ENCODE measurements around the gene NCAM2. TPM values are rescaled to one million over a fixed set of nuclear protein-coding genes. Genes with fewer than 3 reads are reported as not detected.

The NCAM2 gene
- total and polyA plus RNA-seq, 4 donors: 0.45 to 11.7 (median 5.8) TPM

DNA sequence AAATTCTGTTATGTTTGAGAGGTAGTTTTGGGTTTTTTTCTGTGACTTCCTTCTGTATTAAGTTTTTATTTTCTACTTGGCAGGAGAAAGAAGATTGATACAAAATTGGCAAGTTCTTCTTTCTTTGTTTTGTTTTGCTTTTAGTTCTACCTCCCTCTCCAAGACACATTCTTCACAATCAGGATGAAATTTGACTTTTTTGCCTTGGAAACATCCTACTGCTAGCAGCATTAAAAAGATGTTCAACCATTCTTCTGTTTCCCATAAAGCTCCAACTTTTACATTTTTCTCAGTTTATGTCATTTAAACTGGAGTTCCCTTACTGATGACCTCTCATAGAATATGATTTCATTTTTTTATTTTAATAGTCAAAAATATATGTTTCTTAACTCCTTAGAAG lies 234.8 kb downstream of the NCAM2 start:
- Histone ChIP-seq H3K27me3 (ENCODE audit: control insufficient read depth in 3 of 3, insufficient read depth in 3 of 3, low read length in 2 of 3) (no peaks in the 10 kb centered on the region), H3K27ac (ENCODE audit: low read depth in 1 of 2, low read length in 1 of 2) (no peak overlapping the region), H3K9ac (ENCODE audit: insufficient read depth in 1 of 2, low read length in 2 of 2) (no peak overlapping the region), H3K4me1 (ENCODE audit: control insufficient read depth in 5 of 5, insufficient read depth in 5 of 5, low read length in 5 of 5) (no peaks in the 10 kb centered on the region), H3K4me3 (no peak overlapping the region), H3K9me3 (ENCODE audit: control insufficient read depth in 4 of 4, insufficient read depth in 3 of 4, low read length in 3 of 4) (no peaks in the 10 kb centered on the region), H3K36me3 (ENCODE audit: control insufficient read depth in 4 of 4, insufficient read depth in 4 of 4, low read length in 4 of 4) (no peaks in the 10 kb centered on the region)
- TF ChIP-seq, protein P1, sequence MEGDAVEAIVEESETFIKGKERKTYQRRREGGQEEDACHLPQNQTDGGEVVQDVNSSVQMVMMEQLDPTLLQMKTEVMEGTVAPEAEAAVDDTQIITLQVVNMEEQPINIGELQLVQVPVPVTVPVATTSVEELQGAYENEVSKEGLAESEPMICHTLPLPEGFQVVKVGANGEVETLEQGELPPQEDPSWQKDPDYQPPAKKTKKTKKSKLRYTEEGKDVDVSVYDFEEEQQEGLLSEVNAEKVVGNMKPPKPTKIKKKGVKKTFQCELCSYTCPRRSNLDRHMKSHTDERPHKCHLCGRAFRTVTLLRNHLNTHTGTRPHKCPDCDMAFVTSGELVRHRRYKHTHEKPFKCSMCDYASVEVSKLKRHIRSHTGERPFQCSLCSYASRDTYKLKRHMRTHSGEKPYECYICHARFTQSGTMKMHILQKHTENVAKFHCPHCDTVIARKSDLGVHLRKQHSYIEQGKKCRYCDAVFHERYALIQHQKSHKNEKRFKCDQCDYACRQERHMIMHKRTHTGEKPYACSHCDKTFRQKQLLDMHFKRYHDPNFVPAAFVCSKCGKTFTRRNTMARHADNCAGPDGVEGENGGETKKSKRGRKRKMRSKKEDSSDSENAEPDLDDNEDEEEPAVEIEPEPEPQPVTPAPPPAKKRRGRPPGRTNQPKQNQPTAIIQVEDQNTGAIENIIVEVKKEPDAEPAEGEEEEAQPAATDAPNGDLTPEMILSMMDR (IDR thresholded peaks at IDR 0.05; ENCODE audit: control extremely low read depth, extremely low read depth): no peak
- no peak for ATAC-seq (ENCODE audit: insufficient read depth, low FRiP score)
- no peak for DNase-seq

DNA sequence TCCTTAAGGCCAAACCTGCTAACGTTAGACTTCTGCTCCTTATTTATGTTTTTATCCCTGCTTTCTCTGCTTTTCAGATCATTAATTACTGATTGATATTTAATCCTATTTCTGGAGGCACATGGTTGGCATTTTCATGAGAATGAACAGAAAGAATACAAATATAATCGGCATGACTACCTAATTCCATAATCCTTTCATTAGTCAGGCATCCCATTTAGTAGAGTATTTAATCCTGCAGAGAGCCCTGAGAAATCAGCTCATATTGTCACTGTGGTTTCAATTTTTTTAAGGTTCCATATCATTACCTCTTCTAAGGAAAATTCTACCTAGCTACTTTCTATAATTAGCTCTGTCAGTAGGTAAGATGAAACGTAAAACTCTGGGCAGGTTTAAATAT lies 238.8 kb downstream of the NCAM2 start:
- no peak overlapping the region for H3K9ac ChIP-seq (ENCODE audit: insufficient read depth in 1 of 2, low read length in 2 of 2)
- H3K4me1 ChIP-seq (ENCODE audit: control insufficient read depth in 5 of 5, insufficient read depth in 5 of 5, low read length in 5 of 5): no peaks in the 10 kb centered on the region
- H3K4me3 ChIP-seq: no peak overlapping the region
- H3K27me3 ChIP-seq (ENCODE audit: control insufficient read depth in 3 of 3, insufficient read depth in 3 of 3, low read length in 2 of 3): no peaks in the 10 kb centered on the region
- WGBS, 2 donors: 73 to 81% methylated on average over 3 of the region's 3 CpGs
- DNase-seq (no peak), ATAC-seq (ENCODE audit: insufficient read depth, low FRiP score) (no peak)
- TF ChIP-seq, protein P1 (IDR thresholded peaks at IDR 0.05; ENCODE audit: control extremely low read depth, extremely low read depth): no peak
- H3K27ac ChIP-seq (ENCODE audit: low read depth in 1 of 2, low read length in 1 of 2): no peak overlapping the region
- no peaks in the 10 kb centered on the region for H3K9me3 ChIP-seq (ENCODE audit: control insufficient read depth in 4 of 4, insufficient read depth in 3 of 4, low read length in 3 of 4)
- no peaks in the 10 kb centered on the region for H3K36me3 ChIP-seq (ENCODE audit: control insufficient read depth in 4 of 4, insufficient read depth in 4 of 4, low read length in 4 of 4)

DNA sequence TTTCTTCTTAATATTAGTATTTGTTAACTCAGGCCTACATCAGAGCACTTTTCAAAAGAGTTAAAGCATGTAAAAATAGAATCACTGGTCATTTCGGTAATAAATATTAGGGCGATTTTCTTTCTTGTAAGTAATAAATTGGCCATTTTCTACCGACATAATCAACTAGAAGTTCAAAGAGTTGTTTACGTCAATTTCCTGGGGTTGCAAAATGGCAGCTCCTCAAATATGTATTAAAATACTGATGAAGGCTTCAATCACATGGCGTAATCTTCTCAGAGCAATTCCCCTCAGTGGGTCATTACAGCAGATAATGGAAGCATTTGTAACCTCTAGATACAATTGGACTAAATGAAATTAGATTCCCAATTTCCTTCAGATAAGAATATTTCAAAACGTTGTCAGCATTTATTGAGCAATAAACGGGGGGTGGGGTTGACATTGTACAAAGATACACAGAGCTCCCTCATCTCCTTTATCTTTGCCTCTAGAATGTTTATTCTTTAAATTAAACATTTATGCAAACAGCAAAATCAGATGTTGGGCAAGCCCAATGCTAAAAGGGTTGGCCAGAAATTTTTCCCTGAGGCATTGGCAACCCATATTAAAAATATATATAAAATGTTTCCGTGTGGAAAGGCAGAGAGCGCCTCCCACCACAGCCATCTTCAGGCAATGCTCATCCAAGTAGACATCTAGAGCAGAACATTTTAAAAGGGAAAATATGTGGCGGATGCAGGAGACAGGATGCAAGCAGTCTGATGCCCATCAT lies 240.6 kb downstream of the NCAM2 start:
- no peak for ATAC-seq (ENCODE audit: insufficient read depth, low FRiP score)
- H3K4me1 ChIP-seq (ENCODE audit: control insufficient read depth in 5 of 5, insufficient read depth in 5 of 5, low read length in 5 of 5): no peaks in the 10 kb centered on the region
- WGBS, 2 donors: 82 to 86% methylated on average over 10 of the region's 10 CpGs
- TF ChIP-seq, protein P1 (IDR thresholded peaks at IDR 0.05; ENCODE audit: control extremely low read depth, extremely low read depth): no peak
- H3K4me3 ChIP-seq: no peak overlapping the region
- DNase-seq: peak in 2 of 3 donors; percentile 9 to 25
- no peak overlapping the region for H3K9ac ChIP-seq (ENCODE audit: insufficient read depth in 1 of 2, low read length in 2 of 2)
- no peaks in the 10 kb centered on the region for H3K9me3 ChIP-seq (ENCODE audit: control insufficient read depth in 4 of 4, insufficient read depth in 3 of 4, low read length in 3 of 4)
- H3K27me3 ChIP-seq (ENCODE audit: control insufficient read depth in 3 of 3, insufficient read depth in 3 of 3, low read length in 2 of 3): no peaks in the 10 kb centered on the region
- no peaks in the 10 kb centered on the region for H3K36me3 ChIP-seq (ENCODE audit: control insufficient read depth in 4 of 4, insufficient read depth in 4 of 4, low read length in 4 of 4)
- H3K27ac ChIP-seq (ENCODE audit: low read depth in 1 of 2, low read length in 1 of 2): no peak overlapping the region

DNA sequence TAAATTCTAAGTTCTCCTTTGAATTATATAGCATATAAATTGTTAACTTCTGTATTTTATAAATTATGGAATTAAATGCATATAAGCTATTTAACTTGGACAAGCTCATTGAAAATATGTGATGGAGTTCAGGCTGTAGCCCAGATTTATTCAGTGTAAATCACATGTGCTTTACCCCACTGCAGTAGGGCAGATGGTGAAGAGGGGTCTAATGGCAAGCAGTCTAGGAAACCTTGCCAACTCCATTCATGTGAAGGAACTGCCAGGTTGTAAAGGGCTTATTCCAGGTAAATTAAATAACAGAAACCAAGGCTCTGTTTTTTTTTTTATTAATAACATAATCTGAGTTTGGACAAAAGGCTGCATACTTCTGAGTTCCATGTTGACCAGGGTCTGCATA lies 243.2 kb downstream of the NCAM2 start:
- Histone ChIP-seq H3K4me3 (no peak overlapping the region), H3K27me3 (ENCODE audit: control insufficient read depth in 3 of 3, insufficient read depth in 3 of 3, low read length in 2 of 3) (no peaks in the 10 kb centered on the region), H3K4me1 (ENCODE audit: control insufficient read depth in 5 of 5, insufficient read depth in 5 of 5, low read length in 5 of 5) (no peaks in the 10 kb centered on the region), H3K36me3 (ENCODE audit: control insufficient read depth in 4 of 4, insufficient read depth in 4 of 4, low read length in 4 of 4) (no peaks in the 10 kb centered on the region), H3K27ac (ENCODE audit: low read depth in 1 of 2, low read length in 1 of 2) (no peak overlapping the region), H3K9ac (ENCODE audit: insufficient read depth in 1 of 2, low read length in 2 of 2) (no peak overlapping the region), H3K9me3 (ENCODE audit: control insufficient read depth in 4 of 4, insufficient read depth in 3 of 4, low read length in 3 of 4) (no peaks in the 10 kb centered on the region)
- DNase-seq (no peak), ATAC-seq (ENCODE audit: insufficient read depth, low FRiP score) (no peak)
- TF ChIP-seq, protein P1 (IDR thresholded peaks at IDR 0.05; ENCODE audit: control extremely low read depth, extremely low read depth): no peak
